Endothelial cell of hepatic sinusoid (primary cell): ENCODE results near the gene ZDHHC1.

Experiments
- in situ Hi-C: cut with HindIII; loops from 2 replicates; pipeline ENCODE4 v1.10.0; 2017; ENCODE audit warnings: low sequenced_read_pairs

Gene ZDHHC1

DNA sequence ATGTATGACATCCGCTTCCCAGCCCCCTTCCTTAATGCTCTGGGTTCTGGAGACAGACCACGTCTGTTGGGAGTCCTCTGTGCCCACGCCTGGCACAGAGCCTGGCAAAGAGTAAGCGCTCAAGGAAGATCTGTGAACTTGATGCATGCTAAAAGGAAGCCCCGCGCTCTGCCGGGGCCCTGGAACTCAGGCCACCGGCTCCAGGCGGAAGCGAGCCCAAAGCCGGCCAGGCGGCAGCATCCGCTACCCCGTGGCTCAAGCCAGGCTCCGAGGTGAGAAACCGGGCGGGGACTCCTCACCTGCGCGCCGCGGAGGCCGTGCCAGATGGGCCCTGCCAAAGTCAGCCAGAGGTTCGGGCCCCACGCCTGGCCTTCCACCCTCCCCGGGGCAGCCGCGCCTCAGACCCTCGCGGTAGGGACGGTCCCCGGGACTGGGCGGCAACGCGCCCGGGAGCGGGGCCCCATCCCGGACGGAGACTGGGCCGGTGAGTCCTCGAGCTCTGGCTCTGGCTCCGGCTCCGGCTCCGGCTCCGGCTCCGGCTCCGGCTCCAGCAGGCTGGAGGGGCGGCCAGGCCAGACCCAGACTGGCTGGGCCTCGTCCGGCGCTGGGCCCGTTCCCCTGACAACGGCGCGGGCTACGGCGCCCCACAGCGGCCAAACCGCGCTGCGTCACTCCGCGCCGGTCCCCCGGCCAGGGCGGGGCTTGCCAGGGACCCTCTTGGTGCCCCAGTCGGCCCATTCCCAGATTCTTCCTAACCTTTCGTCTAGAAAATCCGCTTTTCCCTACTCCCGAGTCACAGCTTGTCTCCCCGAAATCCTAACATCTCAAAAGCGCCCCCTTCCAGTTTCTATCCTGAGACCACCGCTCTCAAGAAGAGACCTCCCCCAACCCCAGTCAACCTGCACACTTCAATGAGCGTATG is at the start of gene ZDHHC1:
Gene ZDHHC1 (minus strand): TSS at position 606 of the 922 bp plus-strand sequence. CDS start 8,702 bp downstream, outside the sequence.
- in situ Hi-C loops, result no loop called here

DNA sequence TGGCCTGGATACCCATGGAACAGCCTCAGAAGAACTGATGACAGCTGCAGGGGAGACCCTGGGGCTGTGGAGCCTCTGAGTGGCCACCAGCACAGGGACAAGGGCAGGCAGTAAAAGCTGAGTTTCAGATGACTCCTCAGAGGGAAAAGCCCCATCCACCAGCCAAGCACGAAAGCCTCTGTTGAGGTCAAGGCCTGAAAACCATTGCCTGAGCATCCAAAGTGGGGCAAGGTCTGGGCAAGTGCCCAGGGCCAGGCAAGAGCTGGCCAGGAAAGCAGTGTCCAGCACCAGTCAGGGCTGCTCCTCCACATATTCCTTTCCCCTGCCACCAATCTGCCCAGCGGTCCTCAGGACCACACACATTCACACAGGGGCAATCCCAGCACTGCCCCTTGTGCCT is 48.3 kb upstream of the ZDHHC1 start:
- in situ Hi-C loops, result no loop called here

GRCh38 chr16:67463691-67464090 is 47.4 kb upstream of the ZDHHC1 start:
- in situ Hi-C loops, result no loop called here

DNA sequence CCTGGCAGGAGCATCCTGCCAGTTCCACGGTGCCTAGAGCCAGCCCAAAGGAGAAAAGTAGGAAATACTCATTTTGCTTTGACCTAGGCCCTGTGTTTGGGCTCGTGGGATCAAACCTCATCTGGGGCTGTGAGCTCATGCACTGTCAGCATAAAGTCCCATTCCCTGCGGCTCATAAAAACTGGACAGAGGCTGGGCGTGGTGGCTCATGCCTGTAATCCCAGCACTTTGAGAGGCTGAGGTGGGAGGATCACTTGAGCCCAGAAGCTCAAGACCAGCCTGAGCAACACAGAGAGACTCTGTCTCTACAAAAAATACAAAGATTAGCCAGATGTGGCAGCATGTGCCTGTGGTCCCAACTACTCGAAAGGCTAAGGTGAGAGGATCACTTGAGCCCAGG is 46.8 kb upstream of the ZDHHC1 start:
- in situ Hi-C loops, result no loop called here

GRCh38 chr16:67462279-67462655 is 46.0 kb upstream of the ZDHHC1 start:
- in situ Hi-C loops, result no loop called here

DNA sequence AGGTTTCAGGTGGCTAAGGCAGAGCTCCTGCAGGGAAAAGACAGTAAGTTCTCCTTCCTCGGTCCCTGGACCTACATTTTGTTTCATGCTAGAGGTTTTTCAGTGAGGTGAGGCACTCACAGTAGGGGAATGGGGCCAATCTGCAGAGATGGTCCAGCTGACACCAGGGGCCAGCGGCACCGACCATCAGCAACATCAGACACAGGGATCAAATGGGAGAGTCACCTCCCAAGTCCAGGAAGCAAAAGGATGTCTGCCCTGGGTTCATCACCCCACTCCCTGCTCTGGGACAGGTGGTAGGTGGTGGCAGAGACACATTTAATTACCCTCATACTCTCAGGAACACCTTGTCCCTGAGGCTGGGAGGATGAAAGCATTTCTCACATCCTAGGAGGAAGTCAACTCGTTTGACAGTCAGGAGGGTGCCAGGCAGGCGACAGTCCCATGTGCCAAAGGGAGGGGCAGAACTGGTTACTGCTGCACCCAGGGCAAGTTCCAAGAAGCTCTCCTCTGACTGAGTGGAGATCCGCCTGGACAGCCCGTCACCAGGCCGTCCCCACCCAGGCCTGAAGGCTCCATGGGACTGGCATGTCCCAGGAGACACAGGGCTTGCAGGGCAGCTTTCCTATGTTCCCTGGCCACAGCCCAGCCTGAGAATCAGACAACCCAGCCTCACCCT is 45.5 kb upstream of the ZDHHC1 start:
- in situ Hi-C loops, result no loop called here

DNA sequence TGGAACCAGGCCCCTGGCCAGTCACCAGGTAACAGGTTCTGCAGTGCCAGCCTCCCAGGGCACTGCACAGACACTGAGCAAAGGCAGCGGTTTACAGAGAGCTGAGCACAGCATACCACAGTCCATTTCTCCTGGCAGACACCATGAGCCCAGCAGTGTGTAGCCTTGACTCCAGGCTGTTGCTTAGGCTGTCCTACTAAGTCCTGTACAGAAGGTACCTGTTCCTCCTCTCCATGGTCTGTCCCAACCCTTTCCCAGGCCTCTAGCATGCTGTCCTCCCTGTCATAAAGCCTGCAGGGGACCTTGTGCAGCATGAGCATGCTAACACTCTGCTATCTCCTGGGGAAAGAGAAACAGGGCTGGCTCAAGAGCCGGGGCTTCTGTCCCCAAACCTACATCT is 44.7 kb upstream of the ZDHHC1 start:
- in situ Hi-C loops, result no loop called here

DNA sequence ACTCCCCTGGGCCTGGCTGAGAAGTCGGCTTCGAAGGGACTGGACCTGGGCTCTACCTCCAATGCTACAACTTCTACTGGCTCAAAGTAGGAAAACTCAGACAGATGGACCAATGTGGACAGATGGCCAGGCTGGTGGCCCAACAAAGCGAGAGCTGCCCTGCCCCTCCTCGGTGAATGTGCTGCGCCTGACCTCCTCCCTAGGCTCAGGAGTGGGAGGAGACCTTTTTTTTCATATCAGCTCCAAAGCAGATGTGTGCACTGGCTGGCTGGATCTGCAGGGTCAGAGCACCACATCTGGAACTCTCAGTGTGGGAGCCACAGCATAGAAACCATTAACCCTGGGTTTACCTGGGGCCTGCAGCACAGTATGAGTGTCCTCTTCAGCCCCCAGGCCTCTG is 43.9 kb upstream of the ZDHHC1 start:
- in situ Hi-C loops, result no loop called here

DNA sequence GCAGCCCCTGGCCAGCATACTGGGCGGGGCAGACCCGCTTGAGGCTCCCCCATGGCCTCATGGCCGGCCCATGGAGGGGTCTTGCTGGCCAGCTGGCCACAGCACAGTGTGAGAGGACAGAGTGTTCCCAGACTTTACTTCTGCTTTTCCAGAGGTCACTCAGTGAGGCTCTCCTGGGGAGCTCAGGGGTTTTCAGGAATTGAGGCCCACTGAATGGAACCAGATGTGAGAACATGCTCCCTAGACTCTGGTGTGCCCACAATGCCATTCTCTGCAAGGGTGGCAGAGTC is 43.5 kb upstream of the ZDHHC1 start:
- in situ Hi-C loops, result no loop called here

GRCh38 chr16:67459066-67459860 is 43.0 kb upstream of the ZDHHC1 start:
- in situ Hi-C loops, result no loop called here

- in situ Hi-C loops, result no loop called here
Observed at GRCh38 chr16:67458121-67458641, 41.9 kb upstream of the ZDHHC1 start.

DNA sequence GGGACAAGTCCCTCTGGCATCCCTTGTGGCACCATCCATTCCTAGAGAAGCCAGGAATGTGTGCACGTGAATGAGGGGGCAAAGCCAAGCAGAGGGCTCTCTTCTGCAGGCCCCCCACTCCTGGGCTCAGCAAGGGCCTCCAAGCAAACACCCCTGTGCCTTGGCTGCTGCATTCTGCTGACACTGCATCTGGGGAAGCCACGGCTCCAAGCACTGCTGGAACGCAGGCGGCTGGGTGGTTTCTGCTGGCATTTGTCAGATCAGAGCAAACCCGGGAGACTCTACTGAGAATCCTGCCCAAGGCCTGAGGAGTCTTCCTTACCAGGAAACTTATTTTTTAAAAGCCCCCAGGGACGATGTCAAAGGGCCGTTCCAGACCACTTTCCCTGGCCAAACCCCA is 41.3 kb upstream of the ZDHHC1 start:
- in situ Hi-C loops, result no loop called here

- in situ Hi-C loops, result no loop called here
Observed at GRCh38 chr16:67456391-67457081, 40.3 kb upstream of the ZDHHC1 start.

GRCh38 chr16:67454852-67455251 is 38.6 kb upstream of the ZDHHC1 start:
- in situ Hi-C loops, result no loop called here

GRCh38 chr16:67454104-67454503 is 37.8 kb upstream of the ZDHHC1 start:
- in situ Hi-C loops, result no loop called here

DNA sequence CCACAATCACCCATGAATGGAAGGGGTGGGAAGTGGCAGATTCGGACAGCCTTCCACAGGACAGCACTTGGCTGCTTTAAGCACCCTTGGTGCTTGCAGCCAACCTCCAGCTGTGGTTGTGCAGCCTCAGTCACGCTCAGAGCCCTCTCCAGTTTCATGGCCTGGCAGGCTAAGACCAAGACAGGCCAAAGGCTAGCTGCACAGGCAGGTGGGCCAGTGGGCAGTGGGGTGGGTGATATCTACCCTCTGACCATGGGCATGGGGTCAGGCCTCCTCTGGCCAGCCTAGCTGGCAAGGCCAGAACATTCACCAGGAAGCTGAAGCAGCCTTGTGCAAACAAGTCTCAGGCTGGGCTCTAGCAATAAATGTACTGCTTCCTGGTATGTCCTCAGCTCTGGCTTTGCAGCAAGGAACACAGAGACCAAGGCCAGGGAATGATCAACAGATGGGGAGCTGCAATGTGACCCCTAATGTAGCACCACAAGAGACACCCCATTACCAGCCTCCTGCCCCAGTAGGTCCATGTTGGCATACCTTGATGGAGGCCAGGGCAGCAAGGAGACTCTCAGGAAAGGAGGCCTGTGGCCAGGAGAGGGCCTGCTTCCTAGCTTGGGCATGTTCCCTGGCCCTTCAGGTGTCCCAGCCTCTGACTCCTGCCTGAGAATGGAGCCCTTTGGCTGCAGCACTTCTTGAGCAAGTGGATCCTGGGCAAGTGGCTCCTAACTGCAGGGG is 35.6 kb upstream of the ZDHHC1 start:
- in situ Hi-C loops, result no loop called here

DNA sequence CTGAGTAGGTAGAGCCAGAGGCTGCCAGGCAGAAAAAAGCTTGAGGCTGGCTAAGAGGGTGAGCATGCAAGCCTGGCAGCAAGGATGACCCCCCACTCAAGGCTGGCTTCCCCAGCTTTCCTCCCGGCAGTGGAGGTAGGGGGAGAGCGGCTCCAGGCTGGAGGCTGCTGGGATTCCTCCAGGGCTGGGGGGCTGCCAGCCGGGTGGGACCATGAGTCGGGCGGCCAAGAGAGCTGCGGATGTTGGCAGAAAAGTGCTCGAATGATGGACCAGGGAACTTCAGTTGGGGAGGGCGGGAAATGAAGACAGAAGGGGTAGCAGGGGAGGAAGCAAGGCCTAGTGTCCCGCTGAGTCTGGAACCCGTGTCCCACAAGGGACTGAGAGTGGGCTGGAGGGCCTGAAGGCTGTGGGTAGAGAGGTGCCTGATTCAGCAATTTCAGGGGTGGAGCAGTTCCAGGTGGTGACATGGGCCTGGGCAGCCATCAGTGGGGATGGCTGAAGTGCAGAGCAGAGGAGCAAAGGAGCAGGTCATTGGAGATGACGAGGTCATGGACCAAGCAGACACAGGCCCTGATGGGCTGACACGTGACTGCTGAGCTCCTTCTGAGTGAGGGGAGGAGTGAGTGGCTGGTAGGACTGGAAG is 34.9 kb upstream of the ZDHHC1 start:
- in situ Hi-C loops, result no loop called here

- in situ Hi-C loops, result loop anchor here (5.0 kb wide), 2 partner anchors 42 to 97 kb away; no protein-coding TSS in a partner anchor
Observed at GRCh38 chr16:67449739-67450138, 33.5 kb upstream of the ZDHHC1 start.

GRCh38 chr16:67449336-67449735 is 33.1 kb upstream of the ZDHHC1 start:
- in situ Hi-C loops, result loop anchor here (5.0 kb wide), 2 partner anchors 42 to 97 kb away; no protein-coding TSS in a partner anchor
